HepG2 (cell line): ENCODE results near the gene HOXA5. TPM values are rescaled to one million over a fixed set of nuclear protein-coding genes. Genes with fewer than 3 reads are reported as not detected.

Experiments used
- ARID2 ChIP-seq: sonication (generic); formaldehyde crosslinking; IDR thresholded peaks from 2 replicates; pipeline ENCODE4 v1.8.1; 2022; ENCODE audit warnings: mild to moderate bottlenecking, missing genetic modification reagents, borderline replicate concordance
- CBX5 ChIP-seq: sonication (generic); formaldehyde crosslinking; IDR thresholded peaks from 2 replicates; pipeline ENCODE4 v1.4.0; 2020; ENCODE audit warnings: missing genetic modification reagents, borderline replicate concordance
- NFATC3 ChIP-seq: sonication (generic); formaldehyde crosslinking; IDR thresholded peaks from 2 replicates; pipeline ENCODE4 v1.5.1; 2020; ENCODE audit warnings: mild to moderate bottlenecking, missing genetic modification reagents
- TIGD3 ChIP-seq: sonication (generic); formaldehyde crosslinking; IDR thresholded peaks from 2 replicates; pipeline ENCODE4 v1.5.1; 2020; ENCODE audit warnings: mild to moderate bottlenecking, missing genetic modification reagents, borderline replicate concordance
- TRIM24 ChIP-seq: sonication (generic); formaldehyde crosslinking; IDR thresholded peaks from 2 replicates; pipeline ENCODE4 v1.8.0; 2022; ENCODE audit warnings: mild to moderate bottlenecking, missing genetic modification reagents
- UBTF ChIP-seq: sonication (generic); formaldehyde crosslinking; IDR thresholded peaks from 2 replicates; pipeline ENCODE4 v1.4.0; 2020; ENCODE audit warnings: mild to moderate bottlenecking, missing genetic modification reagents
- ZNF451 ChIP-seq: sonication (generic); formaldehyde crosslinking; IDR thresholded peaks from 2 replicates; pipeline ENCODE4 v1.5.0; 2020; ENCODE audit warnings: mild to moderate bottlenecking, missing genetic modification reagents
- ZNF598 ChIP-seq: sonication (generic); formaldehyde crosslinking; IDR thresholded peaks from 2 replicates; pipeline ENCODE4 v1.5.1; 2020; ENCODE audit warnings: mild to moderate bottlenecking, missing genetic modification reagents, borderline replicate concordance
- ZNF674 ChIP-seq: sonication (generic); formaldehyde crosslinking; IDR thresholded peaks from 2 replicates; pipeline ENCODE4 v1.5.0; 2020; ENCODE audit warnings: low read depth, mild to moderate bottlenecking, missing genetic modification reagents
- ZNF747 ChIP-seq: sonication (generic); formaldehyde crosslinking; IDR thresholded peaks from 2 replicates; pipeline ENCODE4 v1.8.1; 2023; ENCODE audit warnings: missing genetic modification reagents, mild to moderate bottlenecking, borderline replicate concordance
- polyA plus RNA-seq, 8 experiments: library from polyadenylated mRNA; depleted of rRNA in 3 of 8; stranded (reverse) in 7 of 8; unstranded in 1 of 8; fragments of >200 nt; fragmentation: Illumina TruSeq in 4 of 8; extraction: Trizol in 4 of 8; gene quantifications; 2 replicates each; pipeline versions ENCODE4 v1.2.1 to v1.2.3, GENCODE V29; 2011 to 2016; ENCODE audit warnings: low read depth in 4 of 8, missing spikeins in 1 of 8, mixed read lengths in 1 of 8; ENCODE audit not compliant: insufficient read depth in 1 of 8
- total RNA-seq, 5 experiments: library from RNA; depleted of rRNA; stranded (reverse); fragments of >200 nt; fragmentation: Illumina TruSeq; extraction: Trizol; gene quantifications; 2 replicates each; pipeline ENCODE4 v1.2.3, GENCODE V29; 2016; ENCODE audit warnings: low read depth in 1 of 5
- TF ChIP-seq, protein P1 (sequence below): sonication (generic); formaldehyde crosslinking; IDR thresholded peaks from 2 replicates; pipeline ENCODE4 v1.8.1; 2022; ENCODE audit warnings: mild to moderate bottlenecking, missing genetic modification reagents
- TF ChIP-seq, protein P2 (sequence below): sonication (generic); formaldehyde crosslinking; IDR thresholded peaks from 2 replicates; pipeline ENCODE4 v1.5.1; 2020; ENCODE audit warnings: mild to moderate bottlenecking, missing genetic modification reagents, moderate library complexity
- TF ChIP-seq, protein P3 (sequence below): sonication (generic); formaldehyde crosslinking; conservative IDR thresholded peaks from 2 replicates; pipeline ENCODE4 v1.5.0; 2020; ENCODE audit warnings: missing genetic modification reagents
- TF ChIP-seq, protein P4 (sequence below): IDR thresholded peaks from 2 replicates; pipeline ENCODE4 v1.6.1; 2012; ENCODE audit warnings: inconsistent platforms
- TF ChIP-seq, protein P5 (sequence below): IDR thresholded peaks from 2 replicates; pipeline ENCODE4 v1.6.1; 2016; ENCODE audit warnings: low read depth

The HOXA5 gene
- total and polyA plus RNA-seq, 2 of the 13 experiments (the other 11 are each of a cell fraction or from before 2014, with no cell fraction given): 3.2 to 3.6 TPM

- TF ChIP-seq, protein P1, sequence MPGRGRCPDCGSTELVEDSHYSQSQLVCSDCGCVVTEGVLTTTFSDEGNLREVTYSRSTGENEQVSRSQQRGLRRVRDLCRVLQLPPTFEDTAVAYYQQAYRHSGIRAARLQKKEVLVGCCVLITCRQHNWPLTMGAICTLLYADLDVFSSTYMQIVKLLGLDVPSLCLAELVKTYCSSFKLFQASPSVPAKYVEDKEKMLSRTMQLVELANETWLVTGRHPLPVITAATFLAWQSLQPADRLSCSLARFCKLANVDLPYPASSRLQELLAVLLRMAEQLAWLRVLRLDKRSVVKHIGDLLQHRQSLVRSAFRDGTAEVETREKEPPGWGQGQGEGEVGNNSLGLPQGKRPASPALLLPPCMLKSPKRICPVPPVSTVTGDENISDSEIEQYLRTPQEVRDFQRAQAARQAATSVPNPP (CRISPR knock-in tag): no peak
- no peak for TF ChIP-seq ZNF451 (CRISPR knock-in tag)
- TF ChIP-seq, protein P2, sequence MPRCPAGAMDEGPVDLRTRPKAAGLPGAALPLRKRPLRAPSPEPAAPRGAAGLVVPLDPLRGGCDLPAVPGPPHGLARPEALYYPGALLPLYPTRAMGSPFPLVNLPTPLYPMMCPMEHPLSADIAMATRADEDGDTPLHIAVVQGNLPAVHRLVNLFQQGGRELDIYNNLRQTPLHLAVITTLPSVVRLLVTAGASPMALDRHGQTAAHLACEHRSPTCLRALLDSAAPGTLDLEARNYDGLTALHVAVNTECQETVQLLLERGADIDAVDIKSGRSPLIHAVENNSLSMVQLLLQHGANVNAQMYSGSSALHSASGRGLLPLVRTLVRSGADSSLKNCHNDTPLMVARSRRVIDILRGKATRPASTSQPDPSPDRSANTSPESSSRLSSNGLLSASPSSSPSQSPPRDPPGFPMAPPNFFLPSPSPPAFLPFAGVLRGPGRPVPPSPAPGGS: no peak
- no peak for TF ChIP-seq ARID2 (CRISPR knock-in tag)
- no peak for TF ChIP-seq NFATC3 (CRISPR knock-in tag)
- peak; percentile 44; the same call in 1 of the 2 replicates for TF ChIP-seq UBTF (CRISPR knock-in tag)
- TF ChIP-seq TRIM24 (CRISPR knock-in tag): no peak
- no peak; the same call in 1 of the 2 replicates for TF ChIP-seq ZNF747 (CRISPR knock-in tag)
- no peak for TF ChIP-seq ZNF598
- no peak for TF ChIP-seq TIGD3 (CRISPR knock-in tag)
- TF ChIP-seq, protein P3, sequence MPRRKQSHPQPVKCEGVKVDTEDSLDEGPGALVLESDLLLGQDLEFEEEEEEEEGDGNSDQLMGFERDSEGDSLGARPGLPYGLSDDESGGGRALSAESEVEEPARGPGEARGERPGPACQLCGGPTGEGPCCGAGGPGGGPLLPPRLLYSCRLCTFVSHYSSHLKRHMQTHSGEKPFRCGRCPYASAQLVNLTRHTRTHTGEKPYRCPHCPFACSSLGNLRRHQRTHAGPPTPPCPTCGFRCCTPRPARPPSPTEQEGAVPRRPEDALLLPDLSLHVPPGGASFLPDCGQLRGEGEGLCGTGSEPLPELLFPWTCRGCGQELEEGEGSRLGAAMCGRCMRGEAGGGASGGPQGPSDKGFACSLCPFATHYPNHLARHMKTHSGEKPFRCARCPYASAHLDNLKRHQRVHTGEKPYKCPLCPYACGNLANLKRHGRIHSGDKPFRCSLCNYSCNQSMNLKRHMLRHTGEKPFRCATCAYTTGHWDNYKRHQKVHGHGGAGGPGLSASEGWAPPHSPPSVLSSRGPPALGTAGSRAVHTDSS (CRISPR knock-in tag): no peak
- TF ChIP-seq, protein P4, sequence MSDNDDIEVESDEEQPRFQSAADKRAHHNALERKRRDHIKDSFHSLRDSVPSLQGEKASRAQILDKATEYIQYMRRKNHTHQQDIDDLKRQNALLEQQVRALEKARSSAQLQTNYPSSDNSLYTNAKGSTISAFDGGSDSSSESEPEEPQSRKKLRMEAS: peak; percentile 60
- TF ChIP-seq CBX5: no peak
- no peak for TF ChIP-seq ZNF674 (CRISPR knock-in tag)
- TF ChIP-seq, protein P5, sequence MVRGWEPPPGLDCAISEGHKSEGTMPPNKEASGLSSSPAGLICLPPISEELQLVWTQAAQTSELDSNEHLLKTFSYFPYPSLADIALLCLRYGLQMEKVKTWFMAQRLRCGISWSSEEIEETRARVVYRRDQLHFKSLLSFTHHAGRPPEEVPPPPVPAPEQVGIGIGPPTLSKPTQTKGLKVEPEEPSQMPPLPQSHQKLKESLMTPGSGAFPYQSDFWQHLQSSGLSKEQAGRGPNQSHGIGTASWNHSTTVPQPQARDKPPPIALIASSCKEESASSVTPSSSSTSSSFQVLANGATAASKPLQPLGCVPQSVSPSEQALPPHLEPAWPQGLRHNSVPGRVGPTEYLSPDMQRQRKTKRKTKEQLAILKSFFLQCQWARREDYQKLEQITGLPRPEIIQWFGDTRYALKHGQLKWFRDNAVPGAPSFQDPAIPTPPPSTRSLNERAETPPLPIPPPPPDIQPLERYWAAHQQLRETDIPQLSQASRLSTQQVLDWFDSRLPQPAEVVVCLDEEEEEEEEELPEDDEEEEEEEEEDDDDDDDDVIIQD (CRISPR knock-in tag): peak; percentile 93
Measured at GRCh38 chr7:27143023-27143949, at the start of gene HOXA5 (continued).
